GM18511 (cell line): ENCODE data around the gene G6PD.

Experiments
- ATAC-seq: cut with Tn5 transposase; IDR thresholded peaks from one replicate; pipeline ENCODE4 v1.9.1; 2021; ENCODE audit warnings: mild to moderate bottlenecking, moderate library complexity; ENCODE audit not compliant: unreplicated experiment

The G6PD gene

GRCh38 chrX:154488336-154489075, 58.1 kb downstream of the G6PD start:
- no peak for ATAC-seq

- no peak for ATAC-seq
Observed at GRCh38 chrX:154487518-154488290, 58.9 kb downstream of the G6PD start.

- ATAC-seq: no peak
Observed at GRCh38 chrX:154486396-154487207, 60.0 kb downstream of the G6PD start, which contains the start of gene UBL4A. Gene UBL4A (minus strand): TSS chrX:154486615. CDS start chrX:154486584, 31 bp downstream.

GRCh38 chrX:154486052-154486395, 60.6 kb downstream of the G6PD start:
- no peak for ATAC-seq

GRCh38 chrX:154485150-154486051, 61.2 kb downstream of the G6PD start:
- no peak for ATAC-seq

GRCh38 chrX:154484255-154485149, 62.1 kb downstream of the G6PD start:
- ATAC-seq: no peak

GRCh38 chrX:154483325-154483724, 63.3 kb downstream of the G6PD start:
- no peak for ATAC-seq

GRCh38 chrX:154482786-154483185, 63.9 kb downstream of the G6PD start:
- no peak for ATAC-seq

GRCh38 chrX:154481911-154482601, 64.6 kb downstream of the G6PD start:
- ATAC-seq: no peak
